CD4-positive, alpha-beta T cell treated with Interleukin-21 for 1 hour (primary cell): Measurements from ENCODE around the gene GHRHR.

Experiments
- DNase-seq: peaks from one replicate; pipeline ENCODE4 v3.0.0-alpha.2; 2020

The GHRHR gene

GRCh38 chr7:31017032-31017675 lies 53.4 kb downstream of the GHRHR start:
- DNase-seq = peak; percentile 10

GRCh38 chr7:31017721-31018120 lies 54.0 kb downstream of the GHRHR start:
- DNase-seq = no peak

GRCh38 chr7:31019509-31019908 lies 55.8 kb downstream of the GHRHR start:
- no peak for DNase-seq

- DNase-seq = no peak
Observed at GRCh38 chr7:31020161-31020560, 56.4 kb downstream of the GHRHR start.

GRCh38 chr7:31020652-31021051 lies 56.9 kb downstream of the GHRHR start:
- no peak for DNase-seq

GRCh38 chr7:31022117-31022516 lies 58.4 kb downstream of the GHRHR start:
- no peak for DNase-seq

GRCh38 chr7:31022726-31023125 lies 59.0 kb downstream of the GHRHR start:
- DNase-seq = no peak

- DNase-seq = peak; percentile 35
Observed at GRCh38 chr7:31023877-31024276, 60.1 kb downstream of the GHRHR start.

GRCh38 chr7:31027161-31027965 lies 63.6 kb downstream of the GHRHR start:
- DNase-seq = no peak

GRCh38 chr7:31028006-31028405 lies 64.3 kb downstream of the GHRHR start:
- no peak for DNase-seq

GRCh38 chr7:31028417-31028992 lies 64.8 kb downstream of the GHRHR start:
- DNase-seq = no peak
